GM06990 (cell line): ENCODE measurements around the gene ANXA7.
A peak's percentile ranks its signal among the peaks of the same experiment; 100 is the strongest.
"Not testable (repeated sequence)": the region's sequence is repeated elsewhere in the genome, so short reads cannot be mapped to it uniquely, and the experiment has no call there.

Experiments used
- DNase-seq: peaks from one replicate; pipeline ENCODE4 v3.0.0-alpha.2; 2011; ENCODE audit not compliant: insufficient read length; ENCODE audit errors: extremely low read depth
- H3K27me3 ChIP-seq: replicated peaks from 2 replicates; pipeline ENCODE4 v1.6.0; 2011; ENCODE audit warnings: low read length; ENCODE audit not compliant: control insufficient read depth, insufficient read depth
- H3K36me3 ChIP-seq: 2 replicates; pipeline ENCODE4 v1.5.1; 2011; ENCODE audit warnings: low read length; ENCODE audit not compliant: control insufficient read depth, insufficient read depth
- H3K4me3 ChIP-seq: replicated peaks from 2 replicates; pipeline ENCODE4 v1.5.1; 2011; ENCODE audit warnings: low read depth, mild to moderate bottlenecking, control low read depth, low read length
- TF ChIP-seq, protein P1 (sequence below): IDR thresholded peaks from 2 replicates; pipeline ENCODE4 v1.5.1; 2011; ENCODE audit warnings: low read length, control low read depth, mild to moderate bottlenecking, inconsistent platforms; ENCODE audit not compliant: insufficient read depth, poor library complexity, severe bottlenecking

The ANXA7 gene

DNA sequence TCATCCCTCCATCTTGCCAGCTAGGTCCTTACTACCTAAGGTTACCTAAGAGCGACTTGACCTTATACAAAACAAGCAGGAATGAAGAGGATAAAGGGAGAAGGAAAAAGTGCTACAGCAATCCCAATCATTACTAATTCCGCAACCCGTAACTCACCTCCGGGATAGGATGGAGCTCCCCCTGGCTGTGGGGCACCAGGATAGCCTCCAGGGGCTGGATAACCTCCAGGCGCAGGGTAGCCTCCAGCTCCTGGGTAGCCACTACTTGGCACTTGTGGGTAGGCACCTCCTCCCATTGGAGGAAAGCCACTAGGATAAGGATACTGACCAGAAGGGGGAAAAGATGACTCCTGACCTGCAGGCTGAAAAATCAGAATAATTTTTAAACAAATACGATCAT, 15.8 kb downstream of the ANXA7 start:
- H3K4me3 ChIP-seq, result no peak overlapping the region
- TF ChIP-seq, protein P1, sequence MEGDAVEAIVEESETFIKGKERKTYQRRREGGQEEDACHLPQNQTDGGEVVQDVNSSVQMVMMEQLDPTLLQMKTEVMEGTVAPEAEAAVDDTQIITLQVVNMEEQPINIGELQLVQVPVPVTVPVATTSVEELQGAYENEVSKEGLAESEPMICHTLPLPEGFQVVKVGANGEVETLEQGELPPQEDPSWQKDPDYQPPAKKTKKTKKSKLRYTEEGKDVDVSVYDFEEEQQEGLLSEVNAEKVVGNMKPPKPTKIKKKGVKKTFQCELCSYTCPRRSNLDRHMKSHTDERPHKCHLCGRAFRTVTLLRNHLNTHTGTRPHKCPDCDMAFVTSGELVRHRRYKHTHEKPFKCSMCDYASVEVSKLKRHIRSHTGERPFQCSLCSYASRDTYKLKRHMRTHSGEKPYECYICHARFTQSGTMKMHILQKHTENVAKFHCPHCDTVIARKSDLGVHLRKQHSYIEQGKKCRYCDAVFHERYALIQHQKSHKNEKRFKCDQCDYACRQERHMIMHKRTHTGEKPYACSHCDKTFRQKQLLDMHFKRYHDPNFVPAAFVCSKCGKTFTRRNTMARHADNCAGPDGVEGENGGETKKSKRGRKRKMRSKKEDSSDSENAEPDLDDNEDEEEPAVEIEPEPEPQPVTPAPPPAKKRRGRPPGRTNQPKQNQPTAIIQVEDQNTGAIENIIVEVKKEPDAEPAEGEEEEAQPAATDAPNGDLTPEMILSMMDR, result no peak
- no peaks in the 10 kb centered on the region for H3K27me3 ChIP-seq
- DNase-seq, result no peak
- peaks cover 5% of the 10 kb centered on the region for H3K36me3 ChIP-seq

- H3K27me3 ChIP-seq, DNase-seq, H3K4me3 ChIP-seq: not testable (repeated sequence)
- H3K36me3 ChIP-seq, result peaks cover 10% of the 10 kb centered on the region
Measured at GRCh38 chr10:73394325-73394724, 19.5 kb downstream of the ANXA7 start.

GRCh38 chr10:73388228-73388627, 25.6 kb downstream of the ANXA7 start:
- no peak for DNase-seq
- H3K4me3 ChIP-seq, result no peak overlapping the region
- peaks cover 15% of the 10 kb centered on the region for H3K36me3 ChIP-seq
- TF ChIP-seq, protein P1, result no peak
- H3K27me3 ChIP-seq, result no peaks in the 10 kb centered on the region

GRCh38 chr10:73386583-73386982, 27.3 kb downstream of the ANXA7 start:
- Histone ChIP-seq H3K36me3 (peaks cover 18% of the 10 kb centered on the region), H3K4me3 (no peak overlapping the region), H3K27me3 (no peaks in the 10 kb centered on the region)
- TF ChIP-seq, protein P1, result no peak
- DNase-seq, result no peak

- Histone ChIP-seq H3K27me3 (no peaks in the 10 kb centered on the region), H3K4me3 (no peak overlapping the region), H3K36me3 (peaks cover 7% of the 10 kb centered on the region)
- DNase-seq, result peak; percentile 16
- TF ChIP-seq, protein P1, result no peak
Measured at GRCh38 chr10:73379064-73379748, 34.7 kb downstream of the ANXA7 start.

DNA sequence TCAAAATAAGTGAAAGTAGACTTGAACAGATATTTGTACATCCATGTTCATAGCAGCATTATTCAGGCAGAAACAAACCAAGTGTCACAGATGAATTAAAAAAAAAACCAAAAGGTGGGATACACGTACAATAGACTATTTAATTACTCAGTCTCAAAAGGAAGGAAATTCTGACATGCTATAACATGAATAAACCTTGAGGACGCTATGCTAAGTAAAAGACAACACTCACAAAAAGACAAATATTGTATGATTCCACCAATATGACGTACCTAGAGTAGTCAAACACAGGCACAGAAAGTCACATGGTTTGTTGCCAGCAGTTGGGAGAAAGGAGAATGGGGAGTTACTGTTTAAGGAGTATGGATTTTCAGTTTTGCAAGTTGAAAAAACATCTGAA, 37.2 kb downstream of the ANXA7 start:
- TF ChIP-seq, protein P1, result no peak
- no peaks in the 10 kb centered on the region for H3K27me3 ChIP-seq
- no peak overlapping the region for H3K4me3 ChIP-seq
- DNase-seq, result no peak
- H3K36me3 ChIP-seq, result peaks cover 6% of the 10 kb centered on the region
